Common myeloid progenitor, CD34-positive (primary cell): ENCODE data around the gene RECQL5.
"Not testable (repeated sequence)": the region's sequence is repeated elsewhere in the genome, so short reads cannot be mapped to it uniquely, and the experiment has no call there.

Source experiments
- CTCF ChIA-PET: fragments of 350-600 bp; sonication (Branson Sonifier 250); formaldehyde crosslinking; loops from one replicate; lab custom pipeline; 2021; ENCODE audit warnings: antibody characterized with exemption; lab: Charles Lee
- POLR2A ChIA-PET: fragments of 350-600 bp; sonication (Branson Sonifier 250); formaldehyde crosslinking; loops from one replicate; lab custom pipeline; 2021; ENCODE audit warnings: antibody characterized with exemption; lab: Charles Lee
- DNase-seq, 3 donors: peaks; one replicate each; pipeline versions ENCODE4 v3.0.0 to v3.0.0-alpha.2; 2013
- H3K27ac ChIP-seq, 2 experiments: 1 replicate in 1 of 2; 2 replicates in 1 of 2; pipeline ENCODE4 v1.7.0; 2013; ENCODE audit warnings: inconsistent platforms in 2 of 2, low read length in 2 of 2, mild to moderate bottlenecking in 2 of 2, low read depth in 1 of 2, moderate library complexity in 1 of 2; ENCODE audit not compliant: severe bottlenecking in 2 of 2, insufficient read depth in 1 of 2, poor library complexity in 1 of 2
- H3K27me3 ChIP-seq, 5 experiments: replicated peaks in 2 of 5; 1 replicate in 3 of 5; 2 replicates in 2 of 5; pipeline versions ENCODE4 v1.6.1 to v1.7.0; 2013; ENCODE audit warnings: low read length in 4 of 5, mild to moderate bottlenecking in 2 of 5, moderate library complexity in 2 of 5, inconsistent platforms in 1 of 5; ENCODE audit not compliant: insufficient read depth in 5 of 5, control insufficient read depth in 4 of 5
- H3K36me3 ChIP-seq, 4 experiments: 1 replicate in 2 of 4; 2 replicates in 2 of 4; pipeline versions ENCODE4 v1.6.1 to v1.7.0; 2013; ENCODE audit warnings: low read length in 3 of 4, control low read depth in 1 of 4, mild to moderate bottlenecking in 1 of 4; ENCODE audit not compliant: control insufficient read depth in 4 of 4, insufficient read depth in 4 of 4
- H3K4me1 ChIP-seq, 4 experiments: 1 replicate in 3 of 4; 2 replicates in 1 of 4; pipeline versions ENCODE4 v1.6.1 to v1.7.1; 2013; ENCODE audit warnings: low read length in 3 of 4, mild to moderate bottlenecking in 3 of 4, control low read depth in 1 of 4, inconsistent platforms in 1 of 4, moderate library complexity in 1 of 4; ENCODE audit not compliant: control insufficient read depth in 4 of 4, insufficient read depth in 4 of 4; ENCODE audit errors: control extremely low read depth in 1 of 4
- H3K4me3 ChIP-seq, 7 experiments: 1 replicate in 4 of 7; 2 replicates in 3 of 7; pipeline versions ENCODE4 v1.5.1 to v1.7.0; 2013; ENCODE audit warnings: mild to moderate bottlenecking in 7 of 7, low read length in 6 of 7, moderate library complexity in 6 of 7, inconsistent platforms in 2 of 7, low read depth in 2 of 7, control low read depth in 1 of 7; ENCODE audit not compliant: insufficient read depth in 4 of 7, control insufficient read depth in 1 of 7; ENCODE audit errors: extremely low read depth in 1 of 7
- H3K9me3 ChIP-seq, 5 experiments: 1 replicate in 4 of 5; 2 replicates in 1 of 5; pipeline versions ENCODE4 v1.6.1 to v1.7.1; 2013; ENCODE audit warnings: low read length in 4 of 5, mild to moderate bottlenecking in 2 of 5, inconsistent platforms in 1 of 5, low read depth in 1 of 5, moderate library complexity in 1 of 5; ENCODE audit not compliant: control insufficient read depth in 4 of 5, insufficient read depth in 2 of 5; ENCODE audit errors: control extremely low read depth in 1 of 5
- WGBS: methylation state at CpG from one replicate; pipeline ENCODE4 v1.1.5; 2013; ENCODE audit not compliant: insufficient coverage; 5-methylcytosine and 5-hydroxymethylcytosine counted together

RECQL5 gene

GRCh38 chr17:75638039-75638438 lies 28.9 kb downstream of the RECQL5 start:
- POLR2A ChIA-PET = interaction anchor here (1.3 kb wide), 1 partner anchor 8 kb away, joined by 7 read pairs; a partner anchor contains a TSS
- H3K36me3 ChIP-seq, H3K4me3 ChIP-seq, DNase-seq, H3K27ac ChIP-seq, H3K27me3 ChIP-seq, H3K9me3 ChIP-seq: not testable (repeated sequence)
- CTCF ChIA-PET = interaction anchor here (1.0 to 29.3 kb wide), 7 partner anchors 9 to 115 kb away, joined by 3 to 834 read pairs (median 8); a partner anchor contains a TSS
- 87% methylated on average over 8 of the region's 12 CpGs for WGBS
- peaks cover 0 to 47% (median 34%) of the 10 kb centered on the region in 4 experiments for H3K4me1 ChIP-seq

- Histone ChIP-seq H3K27me3 (no peaks in the 10 kb centered on the region), H3K36me3 (peaks cover 0 to 9% (median 6%) of the 10 kb centered on the region in 4 experiments), H3K9me3 (no peaks in the 10 kb centered on the region), H3K4me3 (no peak overlapping the region), H3K27ac (no peak overlapping the region), H3K4me1 (peaks cover 0 to 50% (median 38%) of the 10 kb centered on the region in 4 experiments)
- no peak for DNase-seq
- POLR2A ChIA-PET = interaction anchor here (0.6 to 1.3 kb wide), 2 partner anchors 9 to 25 kb away, joined by 3 to 7 read pairs; a partner anchor contains a TSS
- 96% methylated on average over 6 of the region's 7 CpGs for WGBS
- CTCF ChIA-PET = interaction anchor here (1.0 to 29.3 kb wide), 6 partner anchors 9 to 115 kb away, joined by 3 to 834 read pairs (median 6); a partner anchor contains a TSS
Measured at GRCh38 chr17:75637551-75637950, 29.4 kb downstream of the RECQL5 start.

GRCh38 chr17:75637143-75637538 lies 29.8 kb downstream of the RECQL5 start:
- Histone ChIP-seq H3K9me3 (no peaks in the 10 kb centered on the region), H3K4me1 (peaks cover 0 to 46% (median 37%) of the 10 kb centered on the region in 4 experiments), H3K27ac (no peak overlapping the region), H3K36me3 (peaks cover 0 to 9% (median 6%) of the 10 kb centered on the region in 4 experiments), H3K4me3 (no peak overlapping the region), H3K27me3 (no peaks in the 10 kb centered on the region)
- no peak for DNase-seq
- CTCF ChIA-PET = interaction anchor here (1.8 to 29.3 kb wide), 6 partner anchors 8 to 115 kb away, joined by 5 to 834 read pairs (median 6); a partner anchor contains a TSS
- WGBS = 89% methylated on average over 13 of the region's 13 CpGs
- POLR2A ChIA-PET = interaction anchor here (0.6 to 1.5 kb wide), 3 partner anchors 9 to 25 kb away, joined by 3 to 7 read pairs (median 4); a partner anchor contains a TSS

- DNase-seq = no peak
- POLR2A ChIA-PET = interaction anchor here (1.1 to 1.5 kb wide), 3 partner anchors 9 to 30 kb away, joined by 4 to 13 read pairs (median 4); partner anchors contain the start of genes RECQL5 and SAP30BP
- peaks cover 0 to 9% (median 7%) of the 10 kb centered on the region in 4 experiments for H3K36me3 ChIP-seq
Measured at GRCh38 chr17:75636381-75637142, 30.4 kb downstream of the RECQL5 start.

GRCh38 chr17:75635610-75636202 lies 31.2 kb downstream of the RECQL5 start:
- DNase-seq = peak; percentile 80 to 89 (median 81)
- Histone ChIP-seq H3K36me3 (peaks cover 0 to 15% (median 9%) of the 10 kb centered on the region in 4 experiments), H3K4me1 (peaks cover 0 to 44% (median 36%) of the 10 kb centered on the region in 4 experiments), H3K4me3 (peak overlapping the region in 2 of 7 experiments; percentile 23 to 25), H3K9me3 (no peaks in the 10 kb centered on the region), H3K27ac (peak overlapping the region in 1 of 2 experiments; percentile 60), H3K27me3 (no peaks in the 10 kb centered on the region)
- ChIA-PET POLR2A (interaction anchor here (1.1 to 1.5 kb wide), 3 partner anchors 10 to 31 kb away, joined by 4 to 13 read pairs (median 4); partner anchors contain the start of genes RECQL5 and SAP30BP), CTCF (interaction anchor here (0.9 to 29.3 kb wide), 9 partner anchors 10 to 117 kb away, joined by 3 to 834 read pairs (median 5); partner anchors contain the start of gene RECQL5)
- WGBS = 19% methylated on average over 15 of the region's 16 CpGs

More at GRCh38 chr17:75636381-75637142, 30.4 kb downstream of the RECQL5 start:
- CTCF ChIA-PET = interaction anchor here (1.4 to 29.3 kb wide), 8 partner anchors 8 to 116 kb away, joined by 3 to 834 read pairs (median 5); partner anchors contain the start of gene RECQL5
- Histone ChIP-seq H3K27me3 (no peaks in the 10 kb centered on the region), H3K27ac (peak overlapping the region in 1 of 2 experiments; percentile 60), H3K4me3 (no peak overlapping the region), H3K9me3 (no peaks in the 10 kb centered on the region), H3K4me1 (peaks cover 0 to 44% (median 36%) of the 10 kb centered on the region in 4 experiments)
- 99% methylated on average over 19 of the region's 19 CpGs for WGBS

- ChIA-PET POLR2A (interaction anchor here (0.8 to 1.3 kb wide), 3 partner anchors 11 to 112 kb away, joined by 3 to 13 read pairs (median 4); partner anchors contain the start of genes RECQL5 and SAP30BP), CTCF (interaction anchor here (0.7 to 29.3 kb wide), 15 partner anchors 9 to 118 kb away, joined by 3 to 834 read pairs (median 13); partner anchors contain the start of gene RECQL5)
- Histone ChIP-seq H3K4me1 (peaks cover 0 to 44% (median 36%) of the 10 kb centered on the region in 4 experiments), H3K27me3 (no peaks in the 10 kb centered on the region), H3K4me3 (peak overlapping the region in 1 of 7 experiments; percentile 23), H3K27ac (peak overlapping the region in 1 of 2 experiments; percentile 60), H3K36me3 (peaks cover 0 to 18% (median 12%) of the 10 kb centered on the region in 4 experiments), H3K9me3 (no peaks in the 10 kb centered on the region)
- no peak for DNase-seq
- WGBS = 87% methylated on average over 18 of the region's 20 CpGs
Measured at GRCh38 chr17:75634754-75635609, 32.0 kb downstream of the RECQL5 start.
